ENCODE data around the gene RALGAPA2.
A peak's percentile ranks its signal among the peaks of the same experiment; 100 is the strongest.

Gene RALGAPA2

DNA sequence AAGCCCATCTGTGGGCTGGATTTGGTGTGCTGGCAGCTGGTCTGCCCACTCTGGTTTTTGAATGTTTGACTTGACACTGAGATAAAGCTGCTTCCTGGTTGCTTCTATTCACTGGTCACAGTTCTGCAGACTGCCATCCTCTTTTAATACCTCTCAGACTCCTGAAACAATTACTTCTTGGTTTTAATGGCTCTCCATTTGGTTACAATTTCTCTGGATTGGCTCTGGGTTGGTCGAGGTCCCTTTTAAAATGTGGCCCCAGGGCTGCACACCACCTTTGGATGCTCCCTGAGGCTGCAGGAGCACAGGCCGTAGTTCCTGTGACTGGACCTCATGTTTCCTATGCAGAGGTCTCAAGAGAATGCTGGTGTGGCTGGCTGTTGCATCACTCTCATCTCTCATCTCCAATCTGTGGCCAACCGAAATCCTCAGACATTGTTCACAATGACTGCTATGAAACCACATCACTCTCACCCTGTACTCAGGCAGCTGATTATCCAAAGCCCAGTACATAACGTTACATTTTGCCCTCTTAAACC, 246.0 kb downstream of the RALGAPA2 start:
- DNase-seq (ENCODE audit: low read depth in 2 of 2): no peak

- DNase-seq (ENCODE audit: low read depth in 2 of 2): no peak
These were observed 247.2 kb downstream of the RALGAPA2 start for GRCh38 chr20:20465252-20465651.

DNA sequence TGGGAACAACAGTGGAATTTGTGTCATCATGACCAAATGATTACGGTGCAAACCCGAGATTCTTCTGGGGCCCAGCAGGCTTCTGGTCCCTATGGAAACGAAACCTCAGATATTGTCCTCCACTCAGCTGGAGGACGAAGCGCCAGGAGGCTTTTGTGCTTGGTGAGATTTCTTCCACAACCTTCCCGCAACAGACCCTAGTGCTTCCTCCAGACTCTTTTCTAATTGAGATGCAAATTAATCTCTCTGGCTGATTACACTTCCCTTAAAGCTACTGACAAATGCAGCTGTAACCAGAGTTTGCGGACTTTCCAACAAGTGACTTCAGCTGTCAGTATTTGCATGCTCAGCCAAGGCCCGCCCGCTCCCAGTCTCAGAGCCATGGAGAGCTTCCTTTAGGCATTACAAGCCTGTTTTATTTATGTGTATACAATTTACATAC, 248.5 kb downstream of the RALGAPA2 start:
- DNase-seq (ENCODE audit: low read depth in 2 of 2): no peak

- DNase-seq (ENCODE audit: low read depth in 2 of 2): no peak
These were observed 250.3 kb downstream of the RALGAPA2 start for GRCh38 chr20:20462185-20462584.

DNA sequence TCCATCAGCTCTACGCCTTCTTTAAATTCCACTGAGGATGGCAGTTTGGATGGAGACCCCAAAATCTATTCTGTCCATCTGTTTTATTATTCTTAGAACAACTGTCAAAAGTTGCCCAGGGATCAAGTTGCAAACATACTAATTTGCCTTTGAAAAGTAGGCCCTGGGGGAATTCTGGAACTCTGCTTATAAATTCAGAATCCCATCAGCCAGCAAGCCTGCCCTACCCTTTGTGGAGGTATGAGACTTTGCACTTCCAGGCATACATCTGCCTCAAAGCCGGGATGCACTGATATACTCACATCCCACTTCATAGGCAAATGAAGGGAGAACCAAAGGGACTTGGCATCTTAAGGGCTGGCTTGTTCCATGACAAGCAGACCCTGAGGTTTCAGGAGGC, 250.9 kb downstream of the RALGAPA2 start:
- no peak for DNase-seq (ENCODE audit: low read depth in 2 of 2)

DNA sequence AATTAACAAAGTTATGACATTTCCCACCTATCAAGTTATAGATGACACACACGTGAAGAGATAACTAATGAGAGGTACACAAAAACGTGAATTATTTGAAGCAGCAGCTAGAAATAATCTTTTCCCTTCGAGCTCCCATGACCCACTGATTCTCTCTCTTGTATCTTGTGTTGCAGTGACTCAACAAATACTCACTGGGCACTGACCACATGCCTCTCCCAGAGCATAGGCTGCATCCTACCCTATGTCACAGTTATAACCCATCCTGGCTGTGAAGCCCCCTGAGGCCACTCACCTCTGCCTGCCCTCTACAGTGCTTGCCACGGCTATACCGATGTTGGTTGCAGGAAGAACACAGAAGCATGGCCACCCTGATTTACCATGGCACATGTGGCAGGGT, 252.7 kb downstream of the RALGAPA2 start:
- DNase-seq (ENCODE audit: low read depth in 2 of 2): no peak

GRCh38 chr20:20457392-20458126, 254.9 kb downstream of the RALGAPA2 start:
- DNase-seq (ENCODE audit: low read depth in 2 of 2): no peak

DNA sequence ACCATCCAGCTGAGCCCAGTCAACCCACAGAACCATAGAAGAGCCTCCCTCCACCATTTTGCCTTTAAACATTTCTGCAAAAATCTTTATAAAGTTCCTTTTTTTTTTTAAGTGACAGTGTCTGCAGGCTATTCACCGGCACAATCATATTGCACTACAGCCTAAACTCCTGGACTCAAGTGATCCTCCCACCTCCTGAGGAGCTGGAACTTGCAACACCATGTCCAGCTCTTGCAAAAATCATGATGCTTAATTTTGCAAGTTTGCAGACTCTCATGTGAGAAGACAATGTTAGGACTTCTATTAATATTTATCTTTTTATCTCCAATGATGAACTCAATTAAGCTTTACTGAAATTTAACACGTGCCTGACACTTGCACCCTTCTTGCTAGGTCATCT, 255.7 kb downstream of the RALGAPA2 start:
- no peak for DNase-seq (ENCODE audit: low read depth in 2 of 2)

DNA sequence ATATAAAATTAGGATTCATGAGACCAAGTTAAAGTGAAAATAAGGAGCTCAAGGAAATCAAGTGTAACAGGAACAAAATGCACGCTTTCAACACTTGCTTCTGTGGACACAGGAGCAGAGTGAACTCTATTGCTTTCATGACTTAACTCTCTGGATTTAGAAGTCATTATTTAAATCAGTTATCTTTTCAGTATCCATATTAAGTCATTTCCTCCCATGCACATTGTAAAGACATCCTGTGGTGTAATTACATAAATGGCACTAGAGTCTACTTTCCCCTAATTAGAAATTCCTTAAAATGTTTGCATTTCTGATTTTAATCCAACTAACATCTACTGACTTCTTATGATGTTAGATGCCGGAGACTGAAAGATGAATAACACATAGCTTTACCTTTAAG, 256.5 kb downstream of the RALGAPA2 start:
- DNase-seq (ENCODE audit: low read depth in 2 of 2): no peak

DNA sequence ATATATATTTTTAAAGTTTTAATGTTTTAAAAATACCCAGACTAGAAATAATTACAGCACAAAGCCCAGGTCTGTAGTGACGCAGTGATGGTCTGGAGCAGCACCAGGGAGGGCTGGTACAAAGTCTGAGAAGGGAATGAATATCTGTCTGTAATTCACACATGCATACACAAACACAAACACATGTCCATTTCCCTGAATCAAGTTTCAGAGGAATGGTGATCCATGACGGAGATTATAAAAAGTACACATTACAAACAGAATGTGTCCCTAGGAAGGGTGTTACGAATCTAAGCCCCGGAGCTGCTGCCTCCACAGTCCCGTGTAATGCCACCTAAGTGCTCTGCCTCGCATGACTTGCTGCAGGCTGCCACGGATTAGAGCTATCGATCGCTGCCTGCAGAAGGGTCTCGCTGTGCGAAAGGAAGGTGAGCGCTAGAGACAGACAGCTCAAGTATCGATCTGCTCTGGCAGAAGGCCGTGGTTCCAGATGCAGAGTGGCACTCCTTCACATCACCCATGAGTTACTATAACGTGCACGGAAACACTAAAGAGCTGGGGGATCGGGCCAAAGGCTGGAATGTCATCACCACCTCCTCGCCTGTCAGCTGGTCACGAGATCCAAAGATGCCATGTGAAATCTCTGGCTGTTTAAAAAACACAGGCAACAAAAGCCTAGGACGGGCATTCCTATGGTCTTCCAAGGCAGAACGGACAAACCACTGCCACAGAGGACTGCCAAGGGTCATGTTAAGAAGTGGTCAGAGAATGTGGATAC, 257.4 kb downstream of the RALGAPA2 start:
- no peak for DNase-seq (ENCODE audit: low read depth in 2 of 2)

GRCh38 chr20:20454367-20454766, 258.1 kb downstream of the RALGAPA2 start:
- DNase-seq (ENCODE audit: low read depth in 2 of 2): no peak

GRCh38 chr20:20452254-20452676, 260.2 kb downstream of the RALGAPA2 start:
- peak; percentile 22 to 38 for DNase-seq (ENCODE audit: low read depth in 2 of 2)

GRCh38 chr20:20450521-20450920, 261.9 kb downstream of the RALGAPA2 start:
- DNase-seq (ENCODE audit: low read depth in 2 of 2): no peak

DNA sequence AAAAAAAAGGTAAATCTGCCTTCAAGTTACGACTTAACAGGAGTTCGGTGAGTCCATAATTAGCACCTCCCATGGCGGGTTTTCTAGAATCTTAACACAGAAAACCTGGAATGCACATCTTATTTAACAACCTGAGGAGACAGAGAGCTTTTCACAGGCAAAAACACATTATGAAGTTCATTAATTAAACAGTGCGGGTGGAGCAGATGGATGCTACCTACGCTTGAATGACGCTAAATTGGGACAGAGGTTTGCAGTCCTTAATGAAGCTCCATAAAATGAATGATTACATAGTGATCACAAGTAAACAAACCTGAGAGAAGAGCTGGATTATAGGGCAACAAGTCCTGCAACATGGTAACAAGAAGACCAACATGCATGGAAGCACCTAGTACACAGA, 263.6 kb downstream of the RALGAPA2 start:
- no peak for DNase-seq (ENCODE audit: low read depth in 2 of 2)

DNA sequence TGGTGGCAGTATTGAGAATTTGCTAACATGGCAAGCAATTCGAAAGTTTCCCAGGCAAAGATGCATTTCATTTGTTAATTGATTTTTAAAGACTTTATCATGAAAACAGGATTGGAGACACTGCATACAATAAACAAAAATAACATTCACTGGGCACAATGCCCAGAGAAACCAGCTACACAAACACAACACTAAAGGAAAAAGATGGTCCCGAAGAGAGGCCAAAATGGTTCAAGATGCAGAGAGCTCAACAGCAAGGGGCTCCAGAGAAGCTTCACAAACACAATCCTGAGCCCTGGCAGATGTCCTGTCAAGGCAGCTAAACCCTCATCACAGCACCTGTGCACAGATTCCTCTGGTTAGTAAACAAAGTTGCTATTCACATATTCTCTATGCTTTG, 265.2 kb downstream of the RALGAPA2 start:
- DNase-seq (ENCODE audit: low read depth in 2 of 2): no peak

DNA sequence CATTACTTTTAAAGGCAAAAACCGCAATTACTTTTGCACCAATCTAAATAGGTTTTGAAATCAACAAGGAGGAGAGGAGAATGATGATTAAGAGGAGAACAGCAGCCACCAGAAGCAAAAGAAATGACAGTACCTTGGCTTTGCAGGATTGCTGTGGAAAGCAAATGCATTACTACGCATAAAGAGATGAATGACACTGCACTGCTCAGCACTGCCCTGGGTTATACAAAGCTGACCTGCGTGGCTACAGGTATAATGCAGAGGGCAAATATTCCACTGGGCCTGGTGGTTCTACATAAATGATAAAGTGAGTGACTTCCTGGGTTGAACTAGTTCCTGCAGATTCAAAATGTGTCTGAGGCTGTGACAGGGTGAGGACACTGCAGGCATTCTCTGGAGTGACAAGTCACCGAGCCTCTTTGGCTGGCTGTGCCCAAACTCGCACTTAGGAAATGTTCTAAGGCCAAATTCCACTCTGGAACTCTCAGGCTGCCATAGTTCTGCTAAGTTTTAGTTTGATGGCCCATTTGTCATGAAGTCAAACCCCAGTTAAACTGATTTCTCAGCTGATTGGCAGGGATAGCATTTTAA, 265.9 kb downstream of the RALGAPA2 start:
- DNase-seq (ENCODE audit: low read depth in 2 of 2): no peak

DNA sequence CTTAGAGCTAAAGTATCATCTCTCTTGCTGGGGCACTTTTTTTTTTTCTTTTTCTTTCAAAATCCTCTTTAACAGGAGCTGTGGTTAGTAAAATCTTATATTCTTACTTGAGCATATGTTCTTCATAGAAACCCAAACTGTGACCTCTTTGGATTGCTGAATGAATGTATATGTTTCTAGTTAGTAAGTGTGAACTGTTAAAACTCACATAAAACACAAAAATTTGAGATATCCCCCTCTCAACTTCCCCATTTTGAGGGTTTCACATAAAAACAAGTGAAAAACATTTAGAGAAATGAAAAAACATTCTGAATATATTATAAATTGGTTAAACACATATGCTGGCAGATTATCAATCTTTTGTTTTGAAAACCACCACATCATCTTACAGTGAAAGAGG, 266.4 kb downstream of the RALGAPA2 start:
- no peak for DNase-seq (ENCODE audit: low read depth in 2 of 2)

DNA sequence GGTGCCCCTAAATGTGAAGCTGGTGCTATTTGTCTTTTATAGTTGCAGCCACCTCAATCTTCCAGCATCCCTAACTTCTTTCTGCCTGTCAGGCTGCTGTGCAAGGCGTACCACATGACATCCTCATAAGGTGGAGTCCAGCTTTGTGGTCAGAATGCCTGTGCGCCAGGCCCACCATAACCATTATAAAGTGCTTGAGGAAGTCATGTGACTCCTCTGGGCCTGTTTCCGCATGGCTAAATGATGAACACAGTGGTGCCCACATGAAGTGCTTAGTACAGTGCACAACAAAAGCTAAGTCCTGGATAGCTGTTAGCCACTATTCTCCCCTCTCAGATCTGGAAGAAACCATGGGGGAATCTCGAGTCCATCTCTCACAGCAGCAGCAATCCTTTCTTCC, 268.9 kb downstream of the RALGAPA2 start:
- DNase-seq (ENCODE audit: low read depth in 2 of 2): no peak

- no peak for DNase-seq (ENCODE audit: low read depth in 2 of 2)
These were observed 270.0 kb downstream of the RALGAPA2 start for GRCh38 chr20:20442466-20442865.

- DNase-seq (ENCODE audit: low read depth in 2 of 2): no peak
These were observed 271.4 kb downstream of the RALGAPA2 start for GRCh38 chr20:20440886-20441658.

- no peak for DNase-seq (ENCODE audit: low read depth in 2 of 2)
These were observed 272.0 kb downstream of the RALGAPA2 start for GRCh38 chr20:20440481-20440880.

Measured in stimulated activated CD4-positive, alpha-beta T cell treated with anti-CD3 and anti-CD28 coated beads, Interleukin-1b, Interleukin-23, amount 100 ng/mL, for 4 hours (primary cell).